NCI-H2196 treated with DMSO at 0.1 percent for 48 hours (cell line): ENCODE measurements around the gene TEX10.
"Not testable (repeated sequence)": the region's sequence is repeated elsewhere in the genome, so short reads cannot be mapped to it uniquely, and the experiment has no call there.

Experiments used
- DNase-seq: peaks from one replicate; lab custom pipeline; 2025; ENCODE audit not compliant: unreplicated experiment; lab: John Stamatoyannopoulos, UW

TEX10 gene

GRCh38 chr9:100350188-100350587 lies 2.6 kb downstream of the TEX10 start:
- DNase-seq: no peak

- DNase-seq: no peak
Observed at GRCh38 chr9:100346836-100347235, 5.9 kb downstream of the TEX10 start.

DNA sequence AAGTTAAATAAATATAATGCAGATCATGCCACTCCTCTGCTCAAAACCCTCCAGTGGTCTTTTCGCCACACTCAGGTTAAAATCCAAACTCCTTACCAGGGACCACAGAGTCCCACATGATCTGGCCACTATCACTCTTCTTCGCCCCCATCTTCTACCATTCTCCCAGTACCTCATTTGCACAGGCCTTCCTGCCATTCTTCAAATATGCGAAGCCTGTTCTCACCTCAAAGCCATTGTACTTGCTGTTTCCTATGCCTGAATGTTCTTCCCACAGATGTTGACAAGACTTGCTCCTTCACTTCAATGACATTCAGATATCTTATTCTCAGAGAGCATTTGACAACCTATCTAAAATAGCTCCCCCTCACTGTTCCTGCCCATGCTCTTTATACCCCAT lies 10.9 kb downstream of the TEX10 start:
- no peak for DNase-seq

DNA sequence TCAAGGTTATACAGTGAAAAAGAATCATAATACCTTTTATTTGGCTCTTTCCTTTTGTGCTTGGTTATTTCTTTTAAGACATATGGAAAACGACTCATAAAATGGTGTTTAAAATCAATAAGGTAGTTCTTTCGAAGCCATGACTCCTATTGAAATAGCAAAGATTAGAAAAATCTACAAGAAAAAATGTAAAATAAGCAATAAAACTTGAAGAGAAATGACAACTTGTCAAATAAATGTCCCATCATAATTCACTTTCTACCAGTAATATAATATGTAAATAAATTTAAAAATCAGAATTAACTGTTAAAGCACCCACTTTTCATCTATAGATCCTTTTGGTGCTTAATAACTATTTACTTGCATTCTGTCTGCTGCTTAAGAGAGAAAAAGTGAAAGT lies 12.5 kb downstream of the TEX10 start:
- DNase-seq: no peak

GRCh38 chr9:100338736-100339135 lies 14.0 kb downstream of the TEX10 start:
- DNase-seq: not testable (repeated sequence)

- no peak for DNase-seq
Observed at GRCh38 chr9:100324594-100325200, 28.0 kb downstream of the TEX10 start.

GRCh38 chr9:100322954-100323536 lies 29.7 kb downstream of the TEX10 start:
- DNase-seq: peak; percentile 14

DNA sequence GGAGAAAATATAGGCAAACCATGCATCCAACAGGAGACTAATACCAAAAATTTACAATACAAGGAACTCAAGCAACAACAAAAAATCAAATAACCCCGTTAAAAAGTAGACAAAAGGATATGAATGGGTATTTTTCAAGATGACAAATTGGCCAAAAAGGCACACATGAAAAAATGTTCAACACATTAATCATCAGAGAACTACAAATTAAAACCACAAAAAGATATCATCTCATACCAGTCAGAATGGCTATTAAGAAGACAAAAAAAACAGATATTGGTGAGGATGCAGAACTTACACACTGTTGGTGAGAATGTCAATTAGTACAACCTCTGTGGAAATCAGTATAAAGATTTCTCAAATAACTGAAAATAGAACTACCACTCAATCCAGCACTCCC lies 35.0 kb downstream of the TEX10 start:
- no peak for DNase-seq

DNA sequence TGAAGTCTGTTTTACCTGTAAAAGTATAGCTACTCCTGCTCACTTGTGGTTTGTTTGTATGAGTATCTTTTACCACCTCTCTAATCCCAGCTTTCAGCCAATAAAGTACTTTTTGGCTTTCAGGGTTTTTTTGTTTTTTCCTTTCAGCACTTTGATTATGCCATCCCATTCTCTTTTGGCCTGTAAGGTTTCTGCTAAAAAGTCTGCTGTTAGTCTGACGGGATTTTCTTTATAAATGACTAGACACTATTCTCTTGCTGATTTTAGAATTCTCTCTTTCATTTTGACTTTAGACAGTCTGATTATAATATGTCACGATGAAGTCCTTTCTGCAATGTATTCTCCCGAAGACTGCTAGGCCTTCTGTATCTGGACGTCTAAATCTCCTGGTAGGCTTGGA lies 37.2 kb downstream of the TEX10 start:
- DNase-seq: no peak

GRCh38 chr9:100309992-100310391 lies 42.8 kb downstream of the TEX10 start:
- DNase-seq: no peak

DNA sequence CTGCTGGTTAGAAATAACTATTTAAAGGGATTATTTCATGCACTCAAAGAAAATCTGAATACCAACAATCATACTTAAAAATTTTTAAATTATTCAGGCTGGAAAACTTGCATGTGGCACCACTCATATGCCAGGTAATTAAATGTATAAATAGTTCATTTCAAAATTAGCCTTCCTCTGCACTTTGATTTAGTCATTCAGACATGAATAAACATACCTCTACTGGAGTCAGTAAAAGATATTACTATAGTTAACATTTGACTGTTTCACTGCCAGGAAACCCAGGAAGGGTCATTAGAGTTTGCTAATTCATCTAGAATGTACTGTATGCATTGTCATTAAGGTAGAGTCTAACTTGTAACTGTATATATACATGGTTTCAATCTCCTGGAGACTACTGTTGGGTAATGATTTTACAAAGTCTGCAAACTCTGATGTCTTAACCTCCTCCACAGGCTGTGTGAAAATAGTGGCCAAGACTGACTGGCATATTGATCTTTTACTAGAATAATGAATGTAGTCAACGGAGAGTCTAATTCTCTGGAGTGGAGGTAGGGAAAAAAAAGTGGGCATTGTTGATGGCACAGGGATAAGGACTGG lies 43.7 kb downstream of the TEX10 start:
- DNase-seq: no peak

- DNase-seq: no peak
Observed at GRCh38 chr9:100307080-100307479, 45.7 kb downstream of the TEX10 start.

DNA sequence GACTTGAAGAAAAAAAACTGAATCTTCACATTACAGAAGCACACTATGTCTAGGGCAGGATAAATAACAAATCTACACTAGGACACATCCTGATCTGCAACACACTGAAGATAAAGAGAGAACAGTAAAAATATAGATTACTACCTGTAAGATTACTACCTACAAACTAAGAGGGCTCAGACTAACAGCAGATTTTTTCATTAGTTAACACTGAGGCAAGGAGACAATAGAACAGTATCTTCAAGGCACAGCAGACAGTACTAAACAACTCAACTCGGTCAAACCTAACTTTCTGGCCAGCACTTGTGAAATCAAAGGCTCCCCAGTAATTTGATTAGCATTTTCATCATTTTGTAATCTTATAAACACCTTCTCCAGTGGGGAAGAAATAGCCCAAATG lies 46.5 kb downstream of the TEX10 start:
- no peak for DNase-seq

DNA sequence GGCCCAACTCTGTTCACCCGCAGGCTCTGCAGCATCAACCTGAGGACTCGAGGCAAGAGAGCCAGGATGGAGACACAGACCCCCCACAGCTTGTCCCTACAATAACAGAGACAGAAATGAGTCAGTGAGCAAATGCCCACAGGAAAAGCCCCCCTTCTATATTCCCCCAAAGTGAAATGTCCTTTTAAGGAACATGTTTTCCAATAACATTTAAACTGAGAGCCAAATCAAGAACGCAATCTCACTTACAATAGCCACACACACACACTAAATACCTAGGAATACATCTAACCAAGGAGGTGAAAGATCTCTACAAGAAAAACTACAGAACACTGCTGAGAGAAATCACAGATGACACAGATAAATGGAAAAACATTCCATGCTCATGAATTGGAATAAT lies 49.0 kb downstream of the TEX10 start:
- DNase-seq: no peak

DNA sequence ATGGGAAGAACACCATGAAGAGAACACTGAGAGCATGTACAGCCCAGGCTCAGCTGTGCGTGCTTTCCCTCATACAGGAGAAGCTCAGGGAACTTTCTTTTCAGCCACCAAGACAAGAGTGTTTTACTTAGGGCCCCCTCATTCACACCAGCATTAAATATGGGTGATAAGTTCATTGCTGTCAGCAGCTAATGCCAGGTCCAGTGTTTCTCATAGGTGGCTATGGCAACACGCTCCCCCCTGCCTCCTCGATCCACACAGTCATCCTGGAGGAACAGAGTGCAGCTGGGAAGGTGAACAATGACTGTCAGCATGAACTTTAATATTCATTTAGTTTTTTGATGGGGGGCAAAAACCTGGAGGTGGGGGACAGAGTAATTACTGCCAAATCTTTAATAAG lies 54.4 kb downstream of the TEX10 start:
- DNase-seq: no peak

- no peak for DNase-seq
Observed at GRCh38 chr9:100296407-100296806, 56.3 kb downstream of the TEX10 start.

- DNase-seq: no peak
Observed at GRCh38 chr9:100295240-100295639, 57.5 kb downstream of the TEX10 start.

- no peak for DNase-seq
Observed at GRCh38 chr9:100294806-100295205, 57.9 kb downstream of the TEX10 start.

GRCh38 chr9:100294341-100294740 lies 58.4 kb downstream of the TEX10 start:
- no peak for DNase-seq

DNA sequence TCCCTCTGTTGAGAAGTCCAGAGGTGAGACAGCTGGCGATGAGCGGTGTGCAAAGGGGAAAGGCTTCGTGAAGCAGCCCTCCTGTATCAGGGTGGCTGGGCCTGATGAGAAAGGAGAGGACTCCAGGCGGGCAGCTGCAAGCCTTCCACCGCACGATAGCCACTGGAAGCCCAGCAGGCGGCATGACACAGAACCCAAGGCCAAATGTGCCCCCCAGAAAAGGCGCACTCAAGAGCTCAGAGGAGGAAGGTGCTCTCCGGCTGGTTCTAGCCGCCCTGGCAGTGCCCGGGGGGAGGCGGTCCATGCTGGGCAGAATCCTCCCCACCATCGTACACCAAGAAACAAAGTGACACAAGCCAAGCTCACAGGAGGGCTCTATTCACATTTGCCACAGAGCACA lies 60.3 kb downstream of the TEX10 start:
- no peak for DNase-seq

GRCh38 chr9:100290714-100291113 lies 62.0 kb downstream of the TEX10 start:
- no peak for DNase-seq

- no peak for DNase-seq
Observed at GRCh38 chr9:100287186-100287585, 65.6 kb downstream of the TEX10 start.

- DNase-seq: no peak
Observed at GRCh38 chr9:100286257-100286656, 66.5 kb downstream of the TEX10 start.
